ENCODE results near the gene MAPK12. TPM values are rescaled to one million over a fixed set of nuclear protein-coding genes. Genes with fewer than 3 reads are reported as not detected.
"Not testable (repeated sequence)": the region's sequence is repeated elsewhere in the genome, so short reads cannot be mapped to it uniquely, and the experiment has no call there.

MAPK12 gene
- total RNA-seq, 1 donor from 2014 or later: 12.4 TPM

- FAIRE-seq (no peak), DNase-seq (ENCODE audit: low read depth) (no peak)
- peaks cover 23% of the 10 kb centered on the region for H3K36me3 ChIP-seq (ENCODE audit: control insufficient read depth, insufficient read depth, low read length)
- H3K27me3 ChIP-seq (ENCODE audit: control insufficient read depth, insufficient read depth, low read length): no peaks in the 10 kb centered on the region
- TF ChIP-seq, protein P1, sequence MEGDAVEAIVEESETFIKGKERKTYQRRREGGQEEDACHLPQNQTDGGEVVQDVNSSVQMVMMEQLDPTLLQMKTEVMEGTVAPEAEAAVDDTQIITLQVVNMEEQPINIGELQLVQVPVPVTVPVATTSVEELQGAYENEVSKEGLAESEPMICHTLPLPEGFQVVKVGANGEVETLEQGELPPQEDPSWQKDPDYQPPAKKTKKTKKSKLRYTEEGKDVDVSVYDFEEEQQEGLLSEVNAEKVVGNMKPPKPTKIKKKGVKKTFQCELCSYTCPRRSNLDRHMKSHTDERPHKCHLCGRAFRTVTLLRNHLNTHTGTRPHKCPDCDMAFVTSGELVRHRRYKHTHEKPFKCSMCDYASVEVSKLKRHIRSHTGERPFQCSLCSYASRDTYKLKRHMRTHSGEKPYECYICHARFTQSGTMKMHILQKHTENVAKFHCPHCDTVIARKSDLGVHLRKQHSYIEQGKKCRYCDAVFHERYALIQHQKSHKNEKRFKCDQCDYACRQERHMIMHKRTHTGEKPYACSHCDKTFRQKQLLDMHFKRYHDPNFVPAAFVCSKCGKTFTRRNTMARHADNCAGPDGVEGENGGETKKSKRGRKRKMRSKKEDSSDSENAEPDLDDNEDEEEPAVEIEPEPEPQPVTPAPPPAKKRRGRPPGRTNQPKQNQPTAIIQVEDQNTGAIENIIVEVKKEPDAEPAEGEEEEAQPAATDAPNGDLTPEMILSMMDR (IDR thresholded peaks at IDR 0.05; ENCODE audit: insufficient read depth, low read length, severe bottlenecking): no peak
- H3K4me3 ChIP-seq (ENCODE audit: low read depth, low read length): no peak overlapping the region
These were observed 55.5 kb downstream of the MAPK12 start for GRCh38 chr22:50205781-50206569.

DNA sequence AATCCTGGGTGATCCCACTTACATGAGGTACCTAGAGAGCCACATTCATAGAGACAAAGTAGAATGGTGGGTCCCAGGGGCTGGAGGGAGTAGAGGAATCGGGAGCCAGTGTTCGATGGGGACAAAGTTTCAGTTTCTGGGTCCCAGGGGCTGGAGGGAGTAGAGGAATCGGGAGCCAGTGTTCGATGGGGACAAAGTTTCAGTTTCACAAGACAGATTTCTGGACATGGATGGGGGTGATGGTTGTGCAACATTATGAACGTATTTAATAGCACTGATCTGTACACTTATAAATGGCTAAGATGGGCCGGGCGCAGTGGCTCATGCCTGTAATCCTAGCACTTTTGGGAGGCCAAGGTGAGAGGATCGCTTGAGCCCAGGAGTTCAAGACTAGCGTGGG, 56.5 kb downstream of the MAPK12 start:
- not testable (repeated sequence) for DNase-seq (ENCODE audit: low read depth); H3K4me3 ChIP-seq (ENCODE audit: low read depth, low read length); H3K27me3 ChIP-seq (ENCODE audit: control insufficient read depth, insufficient read depth, low read length)
- FAIRE-seq: peak; percentile 68
- H3K36me3 ChIP-seq (ENCODE audit: control insufficient read depth, insufficient read depth, low read length): peaks cover 15% of the 10 kb centered on the region

- Histone ChIP-seq H3K4me3 (ENCODE audit: low read depth, low read length) (no peak overlapping the region), H3K27me3 (ENCODE audit: control insufficient read depth, insufficient read depth, low read length) (no peaks in the 10 kb centered on the region), H3K36me3 (ENCODE audit: control insufficient read depth, insufficient read depth, low read length) (peaks cover 14% of the 10 kb centered on the region)
- FAIRE-seq (no peak), DNase-seq (ENCODE audit: low read depth) (no peak)
- TF ChIP-seq, protein P1 (IDR thresholded peaks at IDR 0.05; ENCODE audit: insufficient read depth, low read length, severe bottlenecking): no peak
These were observed 56.9 kb downstream of the MAPK12 start for GRCh38 chr22:50204571-50204970.

DNA sequence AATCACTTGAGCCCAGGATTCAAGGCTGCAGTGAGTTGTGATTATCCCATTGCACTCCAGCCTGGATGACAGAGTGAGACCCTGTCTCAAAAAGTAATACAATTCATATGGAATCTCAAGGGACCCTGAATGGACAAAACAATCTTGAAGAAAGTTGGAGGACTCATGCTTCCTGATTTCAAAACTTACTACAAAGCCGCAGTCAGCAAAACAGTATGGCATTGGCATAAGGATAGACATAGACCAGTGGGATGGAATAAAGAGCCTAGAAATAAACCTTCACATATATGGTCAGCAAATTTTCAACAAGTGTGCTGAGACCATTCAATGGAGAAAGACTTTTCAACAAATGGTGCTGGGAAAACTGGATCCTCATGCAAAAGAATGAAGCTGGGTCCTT, 58.2 kb downstream of the MAPK12 start:
- DNase-seq (ENCODE audit: low read depth) (no peak), FAIRE-seq (no peak)
- H3K27me3 ChIP-seq (ENCODE audit: control insufficient read depth, insufficient read depth, low read length): no peaks in the 10 kb centered on the region
- H3K36me3 ChIP-seq (ENCODE audit: control insufficient read depth, insufficient read depth, low read length): peaks cover 12% of the 10 kb centered on the region
- H3K4me3 ChIP-seq (ENCODE audit: low read depth, low read length): no peak overlapping the region
- TF ChIP-seq, protein P1 (IDR thresholded peaks at IDR 0.05; ENCODE audit: insufficient read depth, low read length, severe bottlenecking): no peak

Other genes starting within 250 kb of the MAPK12 start
- not detected in 2 replicates for gene IL17REL, start 248.9 kb downstream of the MAPK12 start, total RNA-seq
- not detected in 2 replicates for gene TTLL8, start 203.4 kb downstream of the MAPK12 start, total RNA-seq
- gene MLC1, start 176.3 kb downstream of the MAPK12 start, total RNA-seq: under 0.01 TPM in 1 of 2 replicates, not detected in the other
- 0.26 and 1.4 TPM in 2 replicates for gene MOV10L1, start 171.7 kb downstream of the MAPK12 start, total RNA-seq
- 0.26 and 0.77 TPM in 2 replicates for gene PANX2, start 91.0 kb downstream of the MAPK12 start, total RNA-seq
- 38.3 and 43.7 TPM in 2 replicates for gene TRABD, start 75.8 kb downstream of the MAPK12 start, total RNA-seq
- gene SELENOO, start 60.7 kb downstream of the MAPK12 start, total RNA-seq: 20.8 and 25.7 TPM in 2 replicates
- 18.2 TPM in 2 replicates for gene TUBGCP6, start 16.7 kb downstream of the MAPK12 start, total RNA-seq
- gene HDAC10, start 10.4 kb downstream of the MAPK12 start, total RNA-seq: 9.7 and 13.8 TPM in 2 replicates
- gene MAPK11, start 8.7 kb upstream of the MAPK12 start, total RNA-seq: 3.4 and 9.0 TPM in 2 replicates
- 138 and 176 TPM in 2 replicates for gene PLXNB2, start 46.0 kb upstream of the MAPK12 start, total RNA-seq
- gene DENND6B, start 65.3 kb upstream of the MAPK12 start, total RNA-seq: 1.1 and 1.8 TPM in 2 replicates
- gene PPP6R2, start 81.6 kb upstream of the MAPK12 start, total RNA-seq: 50.5 and 57.5 TPM in 2 replicates
- 123 and 129 TPM in 2 replicates for gene SBF1, start 213.4 kb upstream of the MAPK12 start, total RNA-seq
- gene ADM2, start 219.9 kb upstream of the MAPK12 start, total RNA-seq: 3.7 and 5.4 TPM in 2 replicates
- not detected in 2 replicates for gene MIOX, start 225.2 kb upstream of the MAPK12 start, total RNA-seq
- 10.3 and 12.7 TPM in 2 replicates for gene LMF2, start 246.0 kb upstream of the MAPK12 start, total RNA-seq
- 28.3 and 44.2 TPM in 2 replicates for gene NCAPH2, start 246.5 kb upstream of the MAPK12 start, total RNA-seq

All from bronchial epithelial cell (primary cell).